ENCODE measurements around the gene BTN2A1.
A peak's percentile ranks its signal among the peaks of the same experiment; 100 is the strongest.
"Not testable (repeated sequence)": the region's sequence is repeated elsewhere in the genome, so short reads cannot be mapped to it uniquely, and the experiment has no call there.

Gene BTN2A1

GRCh38 chr6:26457806-26458688 lies at the start of gene BTN2A1:
Gene BTN2A1, plus strand, starts transcription at chr6:26457955. Its CDS starts 682 bp downstream, at chr6:26458637.
- DNase-seq = peak; percentile 59 to 72

DNA sequence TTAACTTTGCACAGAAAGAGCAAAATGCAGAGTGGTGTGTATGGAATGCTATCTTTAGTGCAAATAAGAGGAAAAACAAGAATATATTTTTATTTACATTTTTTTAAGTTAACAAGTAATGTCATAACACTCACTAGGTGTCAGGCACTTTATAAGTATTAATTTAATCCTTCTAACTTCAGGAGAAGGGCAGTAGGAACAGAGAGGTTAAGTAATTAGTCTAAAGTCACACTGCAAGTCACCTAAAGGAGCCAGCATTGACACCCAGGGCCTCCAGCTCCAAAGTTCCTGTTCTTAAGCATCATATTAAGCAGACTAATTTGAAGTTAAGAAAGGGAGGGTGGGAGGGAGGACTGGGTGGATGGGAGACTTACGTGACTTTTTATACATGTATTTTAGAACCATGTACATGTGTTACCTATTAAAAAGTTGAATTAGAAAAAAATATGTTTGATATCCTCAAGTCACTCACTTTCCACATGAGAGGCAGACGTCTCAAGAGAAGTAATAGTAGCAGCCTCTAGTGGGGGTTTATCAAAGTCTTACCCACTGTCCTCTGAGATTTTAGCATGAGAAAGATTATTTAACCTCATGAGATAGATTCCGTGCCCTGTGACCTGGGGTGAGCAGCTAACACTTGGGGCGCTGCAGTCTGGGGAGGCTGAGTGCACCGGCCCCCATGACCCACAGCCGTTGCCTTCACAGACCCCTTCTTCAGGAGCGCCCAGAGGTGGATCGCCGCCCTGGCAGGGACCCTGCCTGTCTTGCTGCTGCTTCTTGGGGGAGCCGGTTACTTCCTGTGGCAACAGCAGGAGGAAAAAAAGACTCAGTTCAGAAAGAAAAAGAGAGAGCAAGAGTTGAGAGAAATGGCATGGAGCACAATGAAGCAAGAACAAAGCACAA lies 48.7 kb upstream of the BTN2A1 start:
- no peak for DNase-seq

- DNase-seq = no peak
These were observed 46.0 kb upstream of the BTN2A1 start for GRCh38 chr6:26411751-26412150.

DNA sequence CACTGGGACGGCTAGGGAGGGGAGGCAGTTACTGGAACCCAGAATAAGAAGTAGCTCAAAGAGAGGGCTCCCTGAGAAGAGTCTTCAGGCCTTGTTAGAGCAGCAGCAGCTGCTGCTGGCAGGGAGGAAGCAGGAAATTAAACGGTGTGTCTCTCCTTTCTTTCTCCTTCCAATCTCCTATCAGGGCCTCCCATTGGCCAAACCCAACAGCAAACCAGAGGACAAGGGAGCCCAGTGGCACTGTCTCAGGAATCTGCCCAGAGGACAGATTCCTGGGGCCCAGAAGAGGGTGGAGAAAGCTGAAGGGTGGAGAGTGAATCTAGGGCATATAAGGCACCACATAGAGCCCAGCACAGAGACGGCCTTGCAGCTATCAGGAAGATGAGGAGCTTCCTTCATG lies 45.5 kb upstream of the BTN2A1 start:
- no peak for DNase-seq

- DNase-seq = no peak
These were observed 44.8 kb upstream of the BTN2A1 start for GRCh38 chr6:26412954-26413353.

DNA sequence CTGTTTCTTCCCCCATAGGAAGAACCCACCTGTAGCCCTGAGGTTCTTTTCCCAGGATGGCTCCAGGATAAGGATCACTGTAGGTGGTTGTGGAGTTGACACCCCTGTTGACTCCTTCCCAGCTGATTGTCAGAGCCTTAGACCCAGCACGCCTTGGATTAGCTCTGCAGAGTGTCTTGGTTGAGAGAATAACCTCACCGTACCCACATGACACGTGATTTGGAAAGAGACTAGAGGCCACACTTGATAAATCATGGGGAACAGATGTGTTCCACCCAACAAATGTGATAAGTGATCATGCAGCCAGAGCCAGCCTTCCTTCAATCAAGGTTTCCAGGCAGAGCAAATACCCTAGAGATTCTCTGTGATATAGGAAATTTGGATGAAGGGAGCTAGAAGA lies 43.5 kb upstream of the BTN2A1 start:
- no peak for DNase-seq

- DNase-seq = no peak
These were observed 42.6 kb upstream of the BTN2A1 start for GRCh38 chr6:26415036-26415614.

DNA sequence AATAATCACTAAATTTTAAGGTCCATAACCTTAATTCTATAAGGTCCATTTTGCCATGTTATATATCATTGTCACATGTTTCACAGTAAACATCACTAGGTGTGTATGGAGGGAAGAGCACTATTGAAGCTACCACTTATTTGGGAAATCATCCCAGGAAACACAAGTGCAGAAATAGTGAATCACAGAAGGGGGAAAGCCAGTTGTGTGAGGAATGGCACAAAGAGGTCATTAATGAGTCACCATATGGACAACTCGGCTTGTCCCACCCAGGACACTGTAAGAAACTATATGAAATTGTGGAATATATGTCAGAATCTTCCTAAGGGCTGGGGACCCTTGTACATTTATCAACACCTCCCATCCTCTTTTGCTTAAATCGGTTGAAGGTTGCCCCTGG lies 42.0 kb upstream of the BTN2A1 start:
- DNase-seq = no peak

GRCh38 chr6:26416288-26416687 lies 41.5 kb upstream of the BTN2A1 start:
- DNase-seq = no peak

DNA sequence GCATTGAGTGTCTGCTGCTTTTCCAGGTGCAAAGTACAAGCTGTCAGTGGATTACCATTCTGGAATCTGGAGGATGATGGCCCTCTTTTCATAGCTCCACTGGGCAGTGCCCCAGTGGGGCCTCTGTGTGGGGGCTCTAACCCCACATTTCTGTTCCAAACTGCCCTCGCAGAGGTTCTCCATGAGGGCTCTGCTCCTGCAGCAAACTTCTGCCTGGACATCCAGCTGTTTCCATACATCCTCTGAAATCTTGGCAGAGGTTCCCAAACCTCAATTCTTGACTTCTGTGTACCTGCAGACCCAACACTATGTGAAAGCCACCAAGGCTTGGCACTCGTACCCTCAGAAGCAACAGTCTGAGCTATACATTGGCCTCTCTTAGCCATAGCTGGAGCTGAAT lies 39.7 kb upstream of the BTN2A1 start:
- DNase-seq = not testable (repeated sequence)

GRCh38 chr6:26418795-26419194 lies 39.0 kb upstream of the BTN2A1 start:
- not testable (repeated sequence) for DNase-seq

DNA sequence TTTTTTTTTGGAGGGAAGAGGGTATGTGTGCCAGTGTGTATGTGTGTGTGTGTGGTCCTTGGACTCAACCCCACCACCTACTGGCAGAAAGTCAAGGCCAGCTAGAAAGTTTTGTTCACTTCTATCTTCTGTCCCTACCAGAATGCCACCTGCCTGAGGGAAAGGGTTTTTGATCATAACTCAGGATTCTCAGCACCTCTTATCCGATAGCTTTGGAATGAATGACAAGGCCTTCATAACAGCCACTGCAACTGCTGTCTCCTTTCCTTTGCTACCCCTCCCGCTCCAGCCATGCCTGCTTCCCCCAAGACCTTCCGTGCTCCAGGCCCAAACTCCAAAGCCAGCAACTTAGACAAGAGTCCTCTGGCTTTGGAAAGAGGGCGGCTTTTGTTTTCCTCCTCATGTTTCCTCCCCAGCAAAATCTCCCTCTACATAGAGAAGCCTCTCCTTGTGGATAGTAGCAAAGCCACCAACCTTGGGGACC lies 37.0 kb upstream of the BTN2A1 start:
- DNase-seq = peak in 1 of 2 experiments; percentile 17

DNA sequence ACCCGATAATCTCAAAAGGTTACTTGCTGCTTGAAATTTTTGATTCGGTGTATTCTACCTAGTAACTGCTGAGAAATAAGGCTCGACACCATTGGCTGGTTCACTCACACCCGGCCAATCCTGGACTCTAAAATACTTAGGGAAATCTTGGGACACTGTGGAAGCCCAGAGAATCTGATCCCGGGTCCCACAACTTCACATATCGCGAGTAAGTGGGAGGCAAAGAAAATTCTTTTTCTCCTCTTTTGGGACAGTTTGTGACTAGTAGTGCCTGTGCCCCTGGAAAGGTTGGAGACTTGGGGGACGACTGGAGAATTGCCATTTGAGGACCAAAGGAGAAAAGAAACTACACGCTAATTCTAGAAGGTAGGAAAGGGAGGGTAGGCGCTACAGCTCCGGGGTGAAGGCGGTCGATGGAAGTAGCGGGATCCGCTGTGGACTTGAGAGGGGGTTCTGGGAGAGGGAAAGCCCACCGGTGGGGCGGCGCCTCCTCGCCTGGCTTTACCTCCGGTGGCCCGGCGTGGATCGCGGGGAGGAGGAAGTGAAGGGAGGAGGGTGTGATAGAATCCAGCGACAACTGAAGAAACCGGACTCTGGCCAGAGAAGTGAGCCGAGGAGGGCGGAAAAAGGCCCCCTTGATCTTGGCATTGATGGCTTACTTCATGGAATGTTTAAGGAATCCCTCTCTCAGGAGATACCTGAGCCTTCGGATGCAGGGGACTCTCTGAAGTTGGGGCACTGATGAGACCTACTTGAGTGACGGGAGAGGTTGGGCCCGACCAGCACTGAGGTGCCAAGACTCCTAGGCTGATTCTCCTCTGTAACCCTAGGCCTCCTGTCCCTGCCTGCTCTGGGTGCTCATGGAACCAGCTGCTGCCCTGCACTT lies 36.3 kb upstream of the BTN2A1 start:
- DNase-seq = peak; percentile 37 to 52

- no peak for DNase-seq
These were observed 35.4 kb upstream of the BTN2A1 start for GRCh38 chr6:26422329-26422728.

DNA sequence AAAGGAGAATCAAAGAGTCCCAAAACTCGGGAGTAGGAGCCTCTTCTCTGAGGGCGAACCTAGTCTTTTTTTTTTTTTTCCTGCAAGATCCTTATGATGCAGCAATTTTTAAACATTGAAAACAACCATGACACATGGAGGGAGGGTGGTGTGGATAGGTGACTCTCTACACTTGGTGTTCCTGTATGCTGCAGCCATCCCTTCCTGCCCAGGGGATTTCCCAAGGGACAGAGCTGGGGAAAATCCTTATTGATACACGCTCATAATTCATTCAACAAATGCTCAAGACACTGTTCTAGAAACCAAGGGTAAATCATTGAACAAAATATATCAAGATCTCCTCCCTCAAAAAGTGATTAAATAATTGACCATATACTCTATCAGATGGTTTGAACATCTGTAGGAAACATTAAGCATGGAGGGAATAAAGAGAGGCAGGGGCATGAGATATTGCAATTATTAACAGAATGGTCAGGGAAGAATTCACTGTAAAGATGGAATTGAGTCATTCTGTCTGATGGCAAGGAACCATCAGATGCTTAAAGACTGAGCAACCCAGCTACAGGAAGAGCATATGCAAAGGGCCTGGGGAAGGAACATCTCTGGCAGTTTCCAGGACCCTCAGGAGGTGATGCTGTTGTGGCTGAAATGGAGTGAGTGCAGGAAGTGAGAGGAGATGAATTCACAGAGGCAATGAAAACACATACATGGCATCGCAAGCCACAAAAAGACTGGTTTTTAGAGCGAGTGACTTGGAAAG lies 30.9 kb upstream of the BTN2A1 start:
- DNase-seq = no peak

DNA sequence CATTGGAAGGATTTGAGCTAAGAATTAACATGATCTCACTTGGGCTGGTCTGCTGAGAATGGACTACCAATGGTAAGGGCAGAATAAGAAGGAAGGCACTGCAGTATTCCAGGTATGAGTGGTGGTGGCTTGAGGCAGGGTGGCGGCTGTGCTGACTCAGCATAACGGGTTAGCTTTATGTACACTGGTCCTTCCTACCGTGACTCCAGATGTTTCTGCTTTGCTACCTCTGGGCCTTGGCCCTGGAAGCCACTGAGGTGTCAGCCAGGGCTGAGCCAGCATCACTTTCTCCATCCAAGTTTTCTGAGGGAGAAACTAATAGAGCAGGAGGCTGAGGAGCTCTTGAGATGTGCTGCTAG lies 30.3 kb upstream of the BTN2A1 start:
- no peak for DNase-seq

DNA sequence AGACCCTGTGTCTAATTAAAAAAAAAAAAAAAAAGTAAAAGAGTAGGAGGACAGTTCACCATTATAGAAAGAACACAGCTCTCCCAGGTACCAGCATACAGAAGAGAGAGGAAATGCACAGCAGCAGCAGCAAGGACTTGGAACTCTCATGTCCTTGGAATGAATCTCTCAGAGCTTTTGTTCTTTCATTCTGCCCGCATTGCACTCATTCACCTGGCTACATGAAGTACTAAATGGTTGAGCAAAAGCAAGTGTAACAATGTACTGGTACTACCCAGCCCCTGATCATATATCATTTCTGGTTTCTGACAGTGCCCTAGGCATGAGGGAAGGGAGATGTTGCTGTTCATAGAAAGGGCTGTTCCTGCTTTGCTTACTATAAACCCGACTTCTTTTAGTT lies 29.5 kb upstream of the BTN2A1 start:
- DNase-seq = no peak

- DNase-seq = no peak
These were observed 27.0 kb upstream of the BTN2A1 start for GRCh38 chr6:26430787-26431186.

DNA sequence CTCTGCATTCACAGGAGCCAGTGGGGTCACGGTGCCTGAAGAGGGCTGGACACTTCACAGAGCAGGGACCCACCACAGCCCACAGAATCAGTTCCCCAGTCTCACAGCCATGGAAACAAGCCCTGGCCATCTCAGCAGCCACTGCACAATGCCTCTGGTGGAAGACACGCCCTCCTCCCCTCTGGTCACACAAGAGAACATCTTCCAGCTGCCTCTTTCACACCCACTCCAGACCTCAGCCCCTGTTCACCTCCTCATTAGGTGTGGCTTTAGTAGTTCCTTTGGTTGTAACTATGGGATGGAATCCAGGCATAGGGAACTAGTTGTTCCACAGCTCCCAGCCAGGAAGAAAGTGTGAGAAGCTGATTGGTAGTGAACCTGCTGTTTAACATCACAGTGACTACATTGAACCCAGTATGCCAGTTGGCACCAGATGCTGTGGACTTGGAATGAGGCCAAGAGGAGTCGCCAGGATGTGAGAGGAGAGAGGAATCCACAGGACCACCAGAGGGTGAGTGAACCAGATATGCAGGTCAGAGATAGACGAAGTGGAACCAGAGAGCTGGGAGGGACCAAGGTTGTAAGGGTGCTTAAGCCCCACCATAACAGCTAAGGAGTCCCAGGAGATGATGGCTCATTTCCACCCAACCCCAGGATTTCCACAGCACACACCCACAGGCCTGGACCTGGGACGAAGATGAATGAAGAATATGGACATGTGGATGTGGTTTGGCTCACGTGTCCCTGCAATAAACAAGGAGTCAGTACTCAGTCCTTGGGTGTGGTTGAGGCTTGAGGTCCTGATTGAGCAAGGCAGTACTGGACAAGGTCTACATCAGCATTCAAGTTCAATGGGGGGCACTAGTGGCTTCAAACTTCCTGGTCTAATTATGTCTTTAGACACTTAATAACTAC lies 26.2 kb upstream of the BTN2A1 start:
- DNase-seq = no peak

GRCh38 chr6:26432627-26433201 lies 25.0 kb upstream of the BTN2A1 start:
- DNase-seq = no peak
